ENCODE data around the gene LYRM2.

Gene LYRM2

GRCh38 chr6:89638320-89639195 lies at the start of gene LYRM2:
TSS of gene LYRM2 (minus strand) at chr6:89638747. CDS start at chr6:89638716, 31 bp downstream.
- peak; percentile 96 for DNase-seq (ENCODE audit: low spot score)

- no peak for DNase-seq (ENCODE audit: low spot score)
These were observed 49.8 kb upstream of the LYRM2 start for GRCh38 chr6:89688328-89688727.

GRCh38 chr6:89685311-89685710 lies 46.8 kb upstream of the LYRM2 start:
- no peak for DNase-seq (ENCODE audit: low spot score)

GRCh38 chr6:89682991-89683390 lies 44.4 kb upstream of the LYRM2 start:
- DNase-seq (ENCODE audit: low spot score) = no peak

GRCh38 chr6:89681983-89682564 lies 43.5 kb upstream of the LYRM2 start:
- no peak for DNase-seq (ENCODE audit: low spot score)

GRCh38 chr6:89680551-89680950 lies 42.0 kb upstream of the LYRM2 start:
- no peak for DNase-seq (ENCODE audit: low spot score)

- DNase-seq (ENCODE audit: low spot score) = no peak
These were observed 41.6 kb upstream of the LYRM2 start for GRCh38 chr6:89680150-89680549.

- no peak for DNase-seq (ENCODE audit: low spot score)
These were observed 40.9 kb upstream of the LYRM2 start for GRCh38 chr6:89679215-89680120.

GRCh38 chr6:89678531-89678930 lies 40.0 kb upstream of the LYRM2 start:
- no peak for DNase-seq (ENCODE audit: low spot score)

GRCh38 chr6:89675949-89676748 lies 37.6 kb upstream of the LYRM2 start:
- no peak for DNase-seq (ENCODE audit: low spot score)

GRCh38 chr6:89670935-89671565 lies 32.5 kb upstream of the LYRM2 start:
- DNase-seq (ENCODE audit: low spot score) = no peak

- peak; percentile 22 for DNase-seq (ENCODE audit: low spot score)
These were observed 30.5 kb upstream of the LYRM2 start for GRCh38 chr6:89669002-89669401.

GRCh38 chr6:89667872-89668556 lies 29.5 kb upstream of the LYRM2 start:
- DNase-seq (ENCODE audit: low spot score) = no peak

- no peak for DNase-seq (ENCODE audit: low spot score)
These were observed 24.2 kb upstream of the LYRM2 start for GRCh38 chr6:89662659-89663223.

GRCh38 chr6:89661559-89661958 lies 23.0 kb upstream of the LYRM2 start:
- no peak for DNase-seq (ENCODE audit: low spot score)

- DNase-seq (ENCODE audit: low spot score) = no peak
These were observed 22.4 kb upstream of the LYRM2 start for GRCh38 chr6:89660981-89661380.

- DNase-seq (ENCODE audit: low spot score) = no peak
These were observed 19.1 kb upstream of the LYRM2 start for GRCh38 chr6:89657445-89658158.

GRCh38 chr6:89655122-89655521 lies 16.6 kb upstream of the LYRM2 start:
- no peak for DNase-seq (ENCODE audit: low spot score)

- DNase-seq (ENCODE audit: low spot score) = no peak
These were observed 12.0 kb upstream of the LYRM2 start for GRCh38 chr6:89650579-89650978.

- DNase-seq (ENCODE audit: low spot score) = no peak
These were observed 11.1 kb upstream of the LYRM2 start for GRCh38 chr6:89649682-89650081.

Measured in AG08396 (cell line).